Endometrial microvascular endothelial cells (primary cell): ENCODE results near the gene ZNF436. TPM values are rescaled to one million over a fixed set of nuclear protein-coding genes. Genes with fewer than 3 reads are reported as not detected.

Source experiments
- in situ Hi-C: cut with HindIII; loops from 2 replicates; pipeline ENCODE4 v1.10.0; 2017; ENCODE audit warnings: low sequenced_read_pairs, low pct_unique_long_range_greater_than_20kb; ENCODE audit errors: inconsistent ontology term
- total RNA-seq: library from RNA; depleted of rRNA; stranded (reverse); fragments of >200 nt; gene quantifications from one replicate; pipeline ENCODE4 v1.2.3, GENCODE V29; 2015; ENCODE audit errors: inconsistent ontology term

Gene ZNF436
- total RNA-seq, 1 donor from 2014 or later, result 5.5 TPM

- in situ Hi-C loops, result no loop called here
These were observed 683 bp upstream of the ZNF436 start for GRCh38 chr1:23370330-23370708.

- in situ Hi-C loops, result no loop called here
These were observed 888 bp downstream of the ZNF436 start for GRCh38 chr1:23368562-23369334.

- in situ Hi-C loops, result no loop called here
These were observed 1.7 kb downstream of the ZNF436 start for GRCh38 chr1:23367791-23368561.

- in situ Hi-C loops, result no loop called here
These were observed 2.2 kb downstream of the ZNF436 start for GRCh38 chr1:23367451-23367790.

- in situ Hi-C loops, result no loop called here
These were observed 3.0 kb downstream of the ZNF436 start for GRCh38 chr1:23366598-23366997.

GRCh38 chr1:23366146-23366545, 3.5 kb downstream of the ZNF436 start:
- in situ Hi-C loops, result no loop called here

- in situ Hi-C loops, result no loop called here
These were observed 7.4 kb downstream of the ZNF436 start for GRCh38 chr1:23362218-23362713.

- in situ Hi-C loops, result no loop called here
These were observed 11.2 kb downstream of the ZNF436 start for GRCh38 chr1:23358310-23358875.

- in situ Hi-C loops, result no loop called here
These were observed 12.3 kb downstream of the ZNF436 start for GRCh38 chr1:23357138-23357908.

GRCh38 chr1:23356471-23357137, 13.0 kb downstream of the ZNF436 start:
- in situ Hi-C loops, result no loop called here

GRCh38 chr1:23354245-23354644, 15.4 kb downstream of the ZNF436 start:
- in situ Hi-C loops, result no loop called here

- in situ Hi-C loops, result no loop called here
These were observed 17.4 kb downstream of the ZNF436 start for GRCh38 chr1:23352096-23352695.

GRCh38 chr1:23345920-23346319, 23.7 kb downstream of the ZNF436 start:
- in situ Hi-C loops, result no loop called here

- in situ Hi-C loops, result no loop called here
These were observed 24.6 kb downstream of the ZNF436 start for GRCh38 chr1:23344987-23345472.

- in situ Hi-C loops, result no loop called here
These were observed 25.3 kb downstream of the ZNF436 start, which contains the start of gene HNRNPR for GRCh38 chr1:23344111-23344986. Gene HNRNPR, minus strand, starts transcription at chr1:23344284. Its CDS starts 3,276 bp downstream, at chr1:23341008.

- in situ Hi-C loops, result no loop called here
These were observed 26.2 kb downstream of the ZNF436 start for GRCh38 chr1:23343221-23344110.
